HG03521 (cell line): Measurements from ENCODE around the gene KCNJ13.

ENCODE experiments used
- ATAC-seq: cut with Tn5 transposase; IDR thresholded peaks from one replicate; pipeline ENCODE4 v1.9.1; 2021; ENCODE audit warnings: mild to moderate bottlenecking, moderate library complexity; ENCODE audit not compliant: unreplicated experiment

Gene KCNJ13

DNA sequence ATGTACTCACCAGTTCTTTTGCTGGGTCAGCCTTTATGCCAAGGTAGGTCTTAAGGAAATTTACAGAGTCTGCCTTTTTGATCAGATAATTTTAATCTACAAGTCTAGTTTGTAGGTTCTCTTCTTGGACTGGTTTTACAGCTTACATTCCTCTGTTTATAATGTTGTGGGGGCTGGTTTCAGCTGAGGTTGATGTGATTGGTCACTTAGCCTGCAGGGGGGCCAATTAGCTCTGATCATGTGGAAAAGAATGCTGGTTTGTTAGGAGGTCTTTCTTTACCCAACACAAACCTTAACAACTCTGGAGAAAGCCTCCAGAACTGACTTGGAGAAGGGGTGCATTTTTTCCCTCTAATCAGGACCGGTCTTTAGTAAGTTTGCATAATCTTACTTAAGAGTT is at the start of gene KCNJ13:
Gene KCNJ13 (minus strand): TSS at position 131 of the 400 bp plus-strand sequence. CDS start 5,203 bp downstream, outside the sequence.
- ATAC-seq = no peak

DNA sequence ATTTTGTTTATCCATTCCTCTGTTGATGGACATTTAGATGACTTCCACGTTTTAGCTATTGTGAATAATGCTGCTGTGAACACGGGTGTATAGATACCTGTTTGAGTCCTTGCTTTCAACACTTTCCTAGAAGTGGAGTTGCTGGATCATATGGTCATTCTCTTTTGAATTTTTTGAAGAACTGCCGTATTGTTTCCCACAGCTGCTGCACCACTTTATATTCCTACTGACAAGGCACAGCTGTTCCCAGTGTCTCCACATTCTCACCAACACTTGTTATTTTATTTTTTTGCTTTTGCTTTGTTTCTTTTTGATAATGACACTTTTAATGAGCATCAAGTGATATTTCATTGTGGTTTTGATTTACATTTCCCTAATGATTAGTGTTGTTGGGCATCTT is 41.4 kb upstream of the KCNJ13 start:
- no peak for ATAC-seq

DNA sequence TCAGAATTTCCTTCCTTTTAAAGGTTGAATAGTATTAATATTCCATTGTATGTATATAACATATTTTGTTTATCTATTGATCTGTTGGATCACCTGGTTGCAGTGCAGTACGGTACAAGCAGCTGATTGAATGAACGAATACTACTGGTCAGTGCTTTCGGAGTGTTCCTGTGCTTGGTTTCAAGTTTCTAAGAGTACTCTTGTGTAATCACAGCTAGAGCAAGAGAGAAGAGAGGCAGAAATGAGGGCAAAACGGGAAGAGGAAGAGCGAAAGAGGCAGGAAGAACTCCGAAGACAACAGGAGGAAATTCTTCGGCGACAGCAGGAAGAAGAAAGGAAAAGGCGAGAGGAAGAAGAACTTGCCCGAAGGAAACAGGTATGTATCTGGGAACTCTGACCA is 40.3 kb upstream of the KCNJ13 start:
- no peak for ATAC-seq

DNA sequence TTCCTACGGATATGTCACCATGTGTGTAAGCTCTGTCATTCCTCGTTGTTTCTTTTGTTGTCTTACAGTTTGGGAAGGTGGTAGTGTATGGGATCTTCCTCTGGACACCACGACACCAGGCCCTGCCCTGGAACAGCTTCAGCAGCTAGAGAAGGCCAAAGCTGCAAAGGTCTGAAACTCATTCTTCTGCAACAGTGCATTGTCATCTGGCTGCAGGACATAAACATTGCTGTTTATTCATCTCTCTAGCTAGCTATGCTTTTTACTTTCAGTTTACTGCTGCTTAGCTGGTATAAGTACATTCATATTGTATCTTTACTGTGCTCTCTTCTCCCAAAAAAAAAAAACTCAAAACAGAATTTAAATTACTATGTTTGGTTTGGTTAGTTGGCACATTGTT is 39.2 kb upstream of the KCNJ13 start:
- ATAC-seq = no peak

GRCh38 chr2:232810444-232810843 is 34.1 kb upstream of the KCNJ13 start:
- ATAC-seq = no peak

- no peak for ATAC-seq
Observed at GRCh38 chr2:232809349-232810124, 33.2 kb upstream of the KCNJ13 start.

DNA sequence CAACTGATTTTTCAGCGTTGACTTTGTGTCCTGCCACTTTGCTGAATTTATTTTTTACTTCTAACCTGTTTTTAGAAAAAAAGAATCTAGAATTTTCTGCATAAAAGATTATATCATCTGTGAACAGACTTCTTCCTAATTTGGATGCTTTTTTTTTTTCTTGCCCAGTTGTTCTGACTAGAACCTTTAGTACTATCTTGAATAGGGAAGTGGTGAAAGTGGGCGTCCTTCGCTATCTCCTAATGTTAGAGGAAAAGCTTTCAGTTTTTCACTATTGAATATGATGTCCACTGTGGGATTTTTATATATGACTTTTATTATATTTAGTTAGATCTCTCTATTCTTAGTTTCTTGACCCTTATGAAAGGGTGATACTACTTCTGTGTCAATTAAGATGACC is 25.7 kb upstream of the KCNJ13 start:
- ATAC-seq = no peak

GRCh38 chr2:232800166-232800565 is 23.8 kb upstream of the KCNJ13 start:
- no peak for ATAC-seq

- ATAC-seq = no peak
Observed at GRCh38 chr2:232798187-232798586, 21.8 kb upstream of the KCNJ13 start.

DNA sequence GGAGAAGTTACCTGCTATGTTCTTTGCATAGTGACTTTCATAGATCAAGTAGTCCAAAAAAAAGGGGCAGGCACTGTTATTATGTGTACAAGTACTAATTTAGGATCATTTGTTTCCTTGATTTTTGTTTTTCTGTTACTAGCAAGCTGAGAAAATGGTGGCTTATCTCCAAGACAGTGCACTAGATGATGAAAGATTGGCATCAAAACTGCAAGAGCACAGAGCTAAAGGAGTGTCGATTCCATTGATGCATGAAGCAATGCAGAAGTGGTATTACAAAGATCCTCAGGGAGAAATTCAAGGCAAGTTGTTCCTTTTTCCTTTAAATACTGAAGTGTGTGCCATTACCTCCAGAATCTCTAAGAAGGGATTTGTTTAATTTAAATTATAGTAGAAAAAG is 19.6 kb upstream of the KCNJ13 start:
- no peak for ATAC-seq

DNA sequence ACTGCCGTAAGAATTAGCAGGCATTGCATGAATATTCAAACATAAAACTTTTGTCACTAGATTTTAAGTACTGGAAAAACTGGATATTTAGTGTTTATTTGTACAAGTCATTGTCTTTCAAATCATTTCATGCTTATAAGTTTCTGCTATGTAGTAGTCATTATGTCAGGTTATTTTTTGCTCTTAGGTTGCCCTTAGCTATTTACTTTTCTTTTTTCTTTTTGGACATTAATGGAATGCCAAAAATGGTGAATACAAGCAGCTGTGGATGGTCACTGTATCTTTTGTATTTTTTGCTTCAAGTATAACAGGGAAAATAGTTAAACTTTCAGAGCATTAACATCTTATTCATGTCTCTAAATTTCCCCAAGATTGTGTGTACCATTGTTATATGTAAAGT is 18.6 kb upstream of the KCNJ13 start:
- no peak for ATAC-seq

GRCh38 chr2:232793271-232793670 is 16.9 kb upstream of the KCNJ13 start:
- no peak for ATAC-seq

- ATAC-seq = no peak
Observed at GRCh38 chr2:232791518-232791917, 15.2 kb upstream of the KCNJ13 start.

DNA sequence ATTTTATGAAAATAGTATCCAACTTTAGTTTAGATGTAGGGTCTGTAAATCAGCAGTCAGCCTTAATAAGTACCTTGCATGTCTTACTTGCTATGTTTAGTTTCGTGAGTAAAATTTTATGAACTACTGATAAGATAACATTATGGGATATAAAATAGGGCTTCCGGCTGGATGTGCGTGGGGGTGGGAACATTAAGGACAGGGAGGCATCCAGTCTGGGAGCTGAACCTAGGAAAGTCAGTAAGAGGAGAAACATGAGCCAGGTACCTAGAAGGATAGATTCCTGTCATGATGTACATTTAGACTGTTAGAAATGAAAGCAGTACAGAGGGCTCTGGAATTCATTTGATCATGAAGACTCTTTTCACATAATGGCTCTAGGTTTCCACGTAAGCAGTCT is 12.7 kb upstream of the KCNJ13 start:
- no peak for ATAC-seq

GRCh38 chr2:232787806-232788205 is 11.4 kb upstream of the KCNJ13 start:
- no peak for ATAC-seq

DNA sequence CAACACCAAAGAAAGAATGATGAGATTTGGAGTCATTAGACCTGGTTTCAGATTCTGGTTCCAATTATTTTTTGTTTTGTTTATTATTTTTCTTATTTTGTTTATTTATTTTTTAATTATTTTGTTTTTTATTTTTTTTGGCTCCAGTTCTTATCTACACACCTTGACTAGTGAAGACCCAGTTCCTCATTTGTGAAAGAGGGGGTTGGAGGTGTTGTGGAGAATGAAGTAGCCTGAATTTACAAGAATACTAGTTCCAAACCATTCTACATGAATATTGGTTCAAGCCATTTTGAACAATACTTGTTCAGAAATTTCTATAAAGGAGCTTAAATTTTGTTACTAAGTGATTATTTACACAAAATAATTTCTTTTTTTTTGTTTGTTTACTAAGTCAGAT is 6.9 kb upstream of the KCNJ13 start:
- no peak for ATAC-seq

- ATAC-seq = peak; percentile 87
Observed at GRCh38 chr2:232781765-232782164, 5.4 kb upstream of the KCNJ13 start.

- ATAC-seq = no peak
Observed at GRCh38 chr2:232779934-232780333, 3.6 kb upstream of the KCNJ13 start.

DNA sequence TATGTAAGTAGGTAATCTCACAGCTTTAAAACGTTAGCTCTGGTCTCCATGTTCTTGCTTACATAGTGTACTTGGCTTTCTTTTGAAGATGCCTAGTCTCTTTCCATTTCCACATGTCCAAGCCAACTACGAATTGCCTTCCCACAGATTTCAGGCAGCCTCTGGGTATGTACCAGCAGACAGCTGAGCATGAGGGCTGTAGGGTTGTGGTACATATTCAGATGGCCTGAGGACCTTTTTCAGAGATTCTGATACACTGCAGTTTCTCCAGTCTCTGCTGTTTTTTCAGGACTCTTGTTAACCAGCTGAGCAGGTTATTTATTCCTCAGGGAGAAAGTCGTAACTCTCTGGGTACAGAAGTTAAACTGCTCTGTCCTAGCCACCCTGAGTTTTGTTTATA is 3.1 kb upstream of the KCNJ13 start:
- ATAC-seq = no peak

GRCh38 chr2:232777276-232777675 is 911 bp upstream of the KCNJ13 start:
- no peak for ATAC-seq

DNA sequence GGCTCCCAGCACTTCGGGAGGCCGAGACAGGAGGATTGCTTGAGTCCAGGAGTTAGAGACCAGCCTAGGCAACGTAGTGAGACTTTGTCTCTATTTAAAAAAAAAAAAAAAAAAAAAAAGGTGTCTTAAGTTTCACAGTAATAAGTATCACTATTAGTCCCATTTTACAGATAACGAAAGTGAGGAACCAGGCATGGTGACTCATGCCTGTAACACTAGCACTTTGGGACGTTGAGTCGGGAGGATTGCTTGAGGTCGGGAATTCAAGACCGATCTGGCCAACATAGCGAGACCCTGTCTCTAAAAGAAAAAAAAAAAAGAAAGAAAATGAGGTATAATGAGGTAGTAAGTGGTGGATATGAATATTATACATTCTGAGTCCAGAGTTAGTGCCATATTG is 2.5 kb downstream of the KCNJ13 start:
- ATAC-seq = no peak

- no peak for ATAC-seq
Observed at GRCh38 chr2:232772531-232772930, 3.8 kb downstream of the KCNJ13 start.

GRCh38 chr2:232771870-232772269 is 4.5 kb downstream of the KCNJ13 start:
- ATAC-seq = no peak
